Body of pancreas (tissue), 4 donors: ENCODE data around the gene AGTRAP. TPM values are rescaled to one million over a fixed set of nuclear protein-coding genes. Genes with fewer than 3 reads are reported as not detected.

Experiments used
- ATAC-seq: fragments of 150-250 bp; one replicate; pipeline ENCODE4 v1.9.1; 2016
- DNase-seq, 4 donors: peaks; one replicate each; pipeline ENCODE4 v3.0.0-alpha.2; 2019
- H3K27ac ChIP-seq, 4 donors: fragments of 200-600 bp; sonication (generic); 1 replicate in 3 of 4; 2 replicates in 1 of 4; pipeline versions ENCODE4 v1.5.1 to v1.6.1; 2016 to 2019; ENCODE audit warnings: mild to moderate bottlenecking in 1 of 4, mixed read lengths in 1 of 4, moderate library complexity in 1 of 4
- H3K27me3 ChIP-seq, 2 donors: fragments of 200-600 bp; sonication (generic); one replicate each; pipeline ENCODE4 v1.6.0; 2016; ENCODE audit warnings: mild to moderate bottlenecking in 1 of 2
- H3K36me3 ChIP-seq, 2 donors: fragments of 200-600 bp; sonication (generic); replicated peaks in 1 of 2; 2 replicates each; pipeline ENCODE4 v1.5.1; 2016; ENCODE audit warnings: low read depth in 2 of 2; ENCODE audit not compliant: insufficient read depth in 1 of 2
- H3K4me1 ChIP-seq: fragments of 200-600 bp; sonication (generic); one replicate; pipeline ENCODE4 v1.6.0; 2016
- H3K4me3 ChIP-seq, 2 donors: fragments of 200-600 bp; sonication (generic); 1 replicate in 1 of 2; 2 replicates in 1 of 2; pipeline ENCODE4 v1.5.1; 2016 to 2019
- H3K9me3 ChIP-seq, 3 donors: fragments of 200-600 bp; sonication (generic); 1 replicate in 2 of 3; 2 replicates in 1 of 3; pipeline ENCODE4 v1.5.1; 2016
- CTCF ChIP-seq, 7 experiments: fragments of 450-650 bp in 4 of 7; fragments of 200-600 bp in 3 of 7; sonication (generic) in 3 of 7; IDR thresholded peaks; one replicate each; pipeline ENCODE4 v1.5.1; 2016 to 2019; ENCODE audit warnings: antibody characterized with exemption in 7 of 7
- POLR2A ChIP-seq, 3 donors: fragments of 450-650 bp; IDR thresholded peaks; one replicate each; pipeline ENCODE4 v1.6.1; 2016; ENCODE audit warnings: antibody characterized with exemption in 3 of 3, mild to moderate bottlenecking in 2 of 3
- WGBS, 2 donors: methylation state at CpG; one replicate each; pipeline ENCODE4 v1.1.5; 2017; 5-methylcytosine and 5-hydroxymethylcytosine counted together
- intact Hi-C: fragments of 100-400 bp; cut with DNase I; formaldehyde crosslinking; loops from one replicate; pipeline ENCODE4 v1.15.1; 2023
- total RNA-seq, 2 donors: library from RNA; depleted of rRNA; stranded (reverse); fragments of >200 nt; gene quantifications; one replicate each; pipeline ENCODE4 v1.1.0, GENCODE V29; 2016

The AGTRAP gene
- total RNA-seq, 2 donors from 2014 or later: 16.8 to 24.6 TPM

GRCh38 chr1:11774753-11775152 lies 38.8 kb downstream of the AGTRAP start:
- intact Hi-C loops: no loop called here
- no peaks in the 10 kb centered on the region for H3K36me3 ChIP-seq
- ATAC-seq (no peak), DNase-seq (no peak)
- no peaks in the 10 kb centered on the region for H3K27me3 ChIP-seq
- TF ChIP-seq CTCF (IDR thresholded peaks at IDR 0.05) (no peak), POLR2A (IDR thresholded peaks at IDR 0.05) (no peak)
- no peak overlapping the region for H3K4me3 ChIP-seq
- no peaks in the 10 kb centered on the region for H3K9me3 ChIP-seq
- 85 to 91% methylated on average over 6 to 9 of the region's 9 CpGs for WGBS, 2 donors
- H3K27ac ChIP-seq: no peak overlapping the region
- H3K4me1 ChIP-seq: no peaks in the 10 kb centered on the region

- no peaks in the 10 kb centered on the region for H3K36me3 ChIP-seq
- no peak for DNase-seq
- ATAC-seq: no peak
- no peaks in the 10 kb centered on the region for H3K9me3 ChIP-seq
- H3K27me3 ChIP-seq: no peaks in the 10 kb centered on the region
- H3K4me3 ChIP-seq: no peak overlapping the region
- no peak overlapping the region for H3K27ac ChIP-seq
- TF ChIP-seq POLR2A (IDR thresholded peaks at IDR 0.05): no peak
- no peak for TF ChIP-seq CTCF (IDR thresholded peaks at IDR 0.05)
- intact Hi-C loops: no loop called here
- WGBS, 2 donors: 67 to 100% methylated on average over 1 to 8 of the region's 8 CpGs
- no peaks in the 10 kb centered on the region for H3K4me1 ChIP-seq
Observed at GRCh38 chr1:11777658-11778322, 41.9 kb downstream of the AGTRAP start.

- no peaks in the 10 kb centered on the region for H3K9me3 ChIP-seq
- no peaks in the 10 kb centered on the region for H3K27me3 ChIP-seq
- ATAC-seq: no peak
- intact Hi-C loops: no loop called here
- H3K4me3 ChIP-seq: no peak overlapping the region
- no peak overlapping the region for H3K27ac ChIP-seq
- no peaks in the 10 kb centered on the region for H3K4me1 ChIP-seq
- TF ChIP-seq CTCF (IDR thresholded peaks at IDR 0.05) (no peak), POLR2A (IDR thresholded peaks at IDR 0.05) (no peak)
- no peak for DNase-seq
- H3K36me3 ChIP-seq: no peaks in the 10 kb centered on the region
- WGBS, 2 donors: 80 to 90% methylated on average over 6 to 9 of the region's 9 CpGs
Observed at GRCh38 chr1:11778336-11778735, 42.4 kb downstream of the AGTRAP start.

GRCh38 chr1:11778844-11779623 lies 43.1 kb downstream of the AGTRAP start:
- Histone ChIP-seq H3K9me3 (no peaks in the 10 kb centered on the region), H3K4me3 (no peak overlapping the region), H3K36me3 (no peaks in the 10 kb centered on the region), H3K4me1 (no peaks in the 10 kb centered on the region), H3K27me3 (no peaks in the 10 kb centered on the region), H3K27ac (no peak overlapping the region)
- intact Hi-C loops: no loop called here
- no peak for ATAC-seq
- TF ChIP-seq CTCF (IDR thresholded peaks at IDR 0.05) (no peak), POLR2A (IDR thresholded peaks at IDR 0.05) (no peak)
- 91 to 95% methylated on average over 8 to 15 of the region's 15 CpGs for WGBS, 2 donors
- no peak for DNase-seq
